Thyroid gland (tissue), 4 donors: Measurements from ENCODE around the gene AQR.

Experiments
- POLR2A ChIP-seq, 2 donors: fragments of 450-650 bp; IDR thresholded peaks; one replicate each; pipeline ENCODE4 v1.6.1; 2017; ENCODE audit warnings: antibody characterized with exemption in 2 of 2, mild to moderate bottlenecking in 2 of 2, moderate library complexity in 1 of 2
- TF ChIP-seq, protein P1 (sequence below), 6 experiments: fragments of 200-600 bp in 3 of 6; fragments of 450-650 bp in 3 of 6; sonication (generic) in 3 of 6; IDR thresholded peaks; one replicate each; pipeline ENCODE4 v1.5.1; 2016 to 2019; ENCODE audit warnings: antibody characterized with exemption in 6 of 6, mild to moderate bottlenecking in 2 of 6, inconsistent platforms in 1 of 6, moderate library complexity in 1 of 6

- TF ChIP-seq, protein P1, sequence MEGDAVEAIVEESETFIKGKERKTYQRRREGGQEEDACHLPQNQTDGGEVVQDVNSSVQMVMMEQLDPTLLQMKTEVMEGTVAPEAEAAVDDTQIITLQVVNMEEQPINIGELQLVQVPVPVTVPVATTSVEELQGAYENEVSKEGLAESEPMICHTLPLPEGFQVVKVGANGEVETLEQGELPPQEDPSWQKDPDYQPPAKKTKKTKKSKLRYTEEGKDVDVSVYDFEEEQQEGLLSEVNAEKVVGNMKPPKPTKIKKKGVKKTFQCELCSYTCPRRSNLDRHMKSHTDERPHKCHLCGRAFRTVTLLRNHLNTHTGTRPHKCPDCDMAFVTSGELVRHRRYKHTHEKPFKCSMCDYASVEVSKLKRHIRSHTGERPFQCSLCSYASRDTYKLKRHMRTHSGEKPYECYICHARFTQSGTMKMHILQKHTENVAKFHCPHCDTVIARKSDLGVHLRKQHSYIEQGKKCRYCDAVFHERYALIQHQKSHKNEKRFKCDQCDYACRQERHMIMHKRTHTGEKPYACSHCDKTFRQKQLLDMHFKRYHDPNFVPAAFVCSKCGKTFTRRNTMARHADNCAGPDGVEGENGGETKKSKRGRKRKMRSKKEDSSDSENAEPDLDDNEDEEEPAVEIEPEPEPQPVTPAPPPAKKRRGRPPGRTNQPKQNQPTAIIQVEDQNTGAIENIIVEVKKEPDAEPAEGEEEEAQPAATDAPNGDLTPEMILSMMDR (IDR thresholded peaks at IDR 0.05): peak; percentile 67 to 94 (median 90)
- peak in 1 of 2 donors; percentile 73 for TF ChIP-seq POLR2A (IDR thresholded peaks at IDR 0.05)
Measured at GRCh38 chr15:34969340-34970097, at the start of gene AQR.
